Hematopoietic multipotent progenitor cell treated with erythropoietin and hydrocortisone succinate and interleukin-3 and kit ligand, for 6 days (in vitro differentiated cells): ENCODE measurements around the gene DMRT1.

Experiments used
- DNase-seq: peaks from one replicate; pipeline ENCODE4 v3.0.0-alpha.2; 2015

The DMRT1 gene

GRCh38 chr9:926976-927375 lies 85.5 kb downstream of the DMRT1 start:
- no peak for DNase-seq

- DNase-seq: peak; percentile 54
Measured at GRCh38 chr9:928363-929042, 87.0 kb downstream of the DMRT1 start.

GRCh38 chr9:929719-930118 lies 88.2 kb downstream of the DMRT1 start:
- DNase-seq: no peak

GRCh38 chr9:933356-933755 lies 91.9 kb downstream of the DMRT1 start:
- no peak for DNase-seq

- no peak for DNase-seq
Measured at GRCh38 chr9:935348-935965, 94.0 kb downstream of the DMRT1 start.

GRCh38 chr9:942805-943580 lies 101.5 kb downstream of the DMRT1 start:
- DNase-seq: no peak

- DNase-seq: no peak
Measured at GRCh38 chr9:947985-948384, 106.5 kb downstream of the DMRT1 start.

- no peak for DNase-seq
Measured at GRCh38 chr9:948497-948896, 107.0 kb downstream of the DMRT1 start.

- DNase-seq: no peak
Measured at GRCh38 chr9:950139-950538, 108.6 kb downstream of the DMRT1 start.

- DNase-seq: no peak
Measured at GRCh38 chr9:952546-952945, 111.0 kb downstream of the DMRT1 start.

- no peak for DNase-seq
Measured at GRCh38 chr9:959105-959504, 117.6 kb downstream of the DMRT1 start.

GRCh38 chr9:959914-960313 lies 118.4 kb downstream of the DMRT1 start:
- no peak for DNase-seq

GRCh38 chr9:962023-962422 lies 120.5 kb downstream of the DMRT1 start:
- DNase-seq: no peak

GRCh38 chr9:965497-965896 lies 124.0 kb downstream of the DMRT1 start:
- no peak for DNase-seq

- DNase-seq: no peak
Measured at GRCh38 chr9:966870-967269, 125.4 kb downstream of the DMRT1 start.

GRCh38 chr9:967436-967835 lies 125.9 kb downstream of the DMRT1 start:
- DNase-seq: no peak

GRCh38 chr9:967903-968641 lies 126.6 kb downstream of the DMRT1 start:
- DNase-seq: no peak

GRCh38 chr9:969310-970150 lies 128.0 kb downstream of the DMRT1 start:
- DNase-seq: no peak

GRCh38 chr9:970151-970996 lies 128.9 kb downstream of the DMRT1 start:
- DNase-seq: no peak

- no peak for DNase-seq
Measured at GRCh38 chr9:971901-972500, 130.5 kb downstream of the DMRT1 start.
